A375 (cell line): ENCODE measurements around the gene GNB5. TPM values are rescaled to one million over a fixed set of nuclear protein-coding genes. Genes with fewer than 3 reads are reported as not detected.

Experiments used
- small RNA-seq: library from RNA; depleted of rRNA; stranded (forward); fragments of <200 nt; gene quantifications from one replicate; pipeline ENCODE3, GENCODE V24; 2014
- total RNA-seq: library from RNA; depleted of rRNA; stranded (reverse); fragments of >200 nt; shearing (Covaris generic); gene quantifications from 2 replicates; pipeline ENCODE4 v1.2.3, GENCODE V29; 2014; rRNA removed

The GNB5 gene
- 44.6 and 45.6 TPM in 2 replicates for total RNA-seq

DNA sequence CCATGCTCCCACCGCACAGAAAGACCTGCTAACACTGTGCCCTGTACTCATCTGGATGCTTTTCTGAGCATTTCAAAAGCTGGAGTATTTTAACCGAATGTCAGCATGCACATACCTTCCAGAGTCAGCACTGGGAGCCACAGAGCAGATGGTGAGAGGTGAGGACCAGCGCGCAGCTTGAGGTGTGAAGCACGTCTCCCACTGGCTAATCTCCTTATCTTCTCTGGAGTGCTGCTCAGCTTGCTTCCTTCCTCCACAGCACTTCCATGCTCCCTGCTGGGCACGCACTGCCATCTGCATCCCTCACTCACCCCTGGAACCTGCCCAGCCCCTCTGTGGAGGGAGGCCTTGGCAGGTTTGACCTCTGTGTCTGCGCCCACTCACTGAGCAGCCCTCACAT, at the start of gene GNB5:
TSS of gene GNB5 (minus strand) at position 186 of the 400 bp plus-strand sequence. CDS start 6,716 bp downstream, outside the sequence.

Small RNAs within 50 kb of the gene (small RNA-seq; reads per million reads assigned to genes)
- gene RF00019 = not detected

Other genes with a start within 250 kb of the GNB5 start
- 44.9 and 46.8 TPM in 2 replicates for gene LEO1, start 219.6 kb downstream of the GNB5 start, total RNA-seq
- gene MAPK6, start 172.2 kb downstream of the GNB5 start, total RNA-seq = 39.8 and 45.4 TPM in 2 replicates
- gene BCL2L10, start 78.6 kb downstream of the GNB5 start, total RNA-seq = 0.45 TPM in 1 of 2 replicates, not detected in the other
- 1.5 and 1.8 TPM in 2 replicates for gene MYO5C, start 104.4 kb upstream of the GNB5 start, total RNA-seq